ENCODE results near the gene DLX4.

DNA sequence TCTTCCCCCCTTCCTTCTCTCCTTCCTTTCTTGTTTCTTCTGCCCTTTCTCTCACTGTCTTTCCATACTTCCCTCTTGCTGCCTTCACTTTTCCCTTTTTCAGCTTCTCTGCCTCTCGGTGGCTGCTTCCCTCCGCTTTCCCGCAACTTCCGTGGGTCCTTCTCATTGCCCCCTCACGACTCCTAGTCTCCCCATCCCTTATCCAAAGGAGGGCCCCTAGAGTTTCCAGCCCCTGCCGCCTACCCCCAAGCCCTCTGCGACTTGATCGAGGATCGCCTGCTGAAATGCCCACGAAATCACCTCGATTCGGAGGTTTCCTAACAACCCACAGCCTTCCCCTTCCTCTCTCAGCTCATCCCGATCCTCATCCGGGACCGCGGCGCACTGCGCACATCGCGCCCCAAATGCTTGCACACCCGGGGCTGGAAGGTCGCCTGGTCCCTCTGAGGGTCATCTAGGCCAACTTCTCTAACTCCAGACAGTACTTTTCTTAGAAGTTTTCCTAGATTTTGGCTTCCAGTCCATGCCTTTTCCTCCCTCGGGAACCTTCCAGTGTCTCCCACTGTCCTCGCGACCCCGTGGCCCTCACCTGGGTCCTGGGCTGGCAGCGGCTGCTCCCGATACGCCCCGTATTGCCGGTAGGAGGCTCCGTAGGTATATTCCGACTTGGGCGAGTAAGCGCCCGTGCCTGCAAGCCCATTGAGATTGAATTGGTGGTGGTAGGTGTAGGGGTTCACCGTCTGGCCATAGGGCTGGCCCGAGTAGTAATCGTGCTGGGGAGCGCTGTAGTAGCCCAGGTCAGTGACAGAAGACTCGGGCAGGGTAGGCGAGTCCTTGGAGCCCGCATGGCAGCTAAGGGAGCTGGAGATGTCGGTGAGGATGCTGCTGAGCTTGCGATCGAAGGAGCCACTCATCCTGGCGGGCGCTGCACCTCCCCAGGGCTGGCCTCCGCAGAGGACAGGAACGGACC is 25.4 kb downstream of the DLX4 start:
- TF ChIP-seq POLR2AphosphoS5 (IDR thresholded peaks at IDR 0.05; ENCODE audit: low read depth, low read length) (no peak), POLR2A (IDR thresholded peaks at IDR 0.05; ENCODE audit: low read depth, low read length) (no peak)
